Tibial nerve (tissue), 3 donors: Measurements from ENCODE around the gene UBFD1.

ENCODE experiments used
- POLR2A ChIP-seq, 2 donors: fragments of 450-650 bp; IDR thresholded peaks; one replicate each; pipeline ENCODE4 v1.6.1; 2017; ENCODE audit warnings: antibody characterized with exemption in 2 of 2, mild to moderate bottlenecking in 2 of 2, moderate library complexity in 2 of 2
- TF ChIP-seq, protein P1 (sequence below), 5 experiments: fragments of 200-600 bp in 3 of 5; fragments of 450-650 bp in 2 of 5; sonication (generic) in 3 of 5; IDR thresholded peaks; one replicate each; pipeline ENCODE4 v1.5.1; 2016 to 2019; ENCODE audit warnings: antibody characterized with exemption in 5 of 5, mild to moderate bottlenecking in 3 of 5, moderate library complexity in 2 of 5

DNA sequence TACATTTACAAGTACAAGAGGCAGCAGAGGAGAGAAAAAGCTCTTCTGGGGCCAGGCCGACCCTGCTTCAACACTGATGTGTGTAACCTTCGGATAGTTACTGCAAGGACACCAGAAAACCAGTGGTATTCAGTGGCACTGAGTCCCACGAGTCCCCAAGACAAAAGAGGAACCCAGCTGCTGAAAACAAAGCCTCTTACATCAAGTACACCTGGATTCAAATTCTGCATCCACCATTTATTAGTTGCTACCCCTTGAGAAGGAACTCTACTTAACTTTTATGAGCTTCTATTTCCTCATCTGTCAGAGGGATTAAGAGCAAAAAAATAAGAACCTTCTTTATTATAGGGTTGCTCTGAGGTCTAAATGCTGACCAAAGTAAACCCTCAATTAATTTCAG is 3.0 kb upstream of the UBFD1 start:
- TF ChIP-seq POLR2A (IDR thresholded peaks at IDR 0.05) = no peak
- TF ChIP-seq, protein P1, sequence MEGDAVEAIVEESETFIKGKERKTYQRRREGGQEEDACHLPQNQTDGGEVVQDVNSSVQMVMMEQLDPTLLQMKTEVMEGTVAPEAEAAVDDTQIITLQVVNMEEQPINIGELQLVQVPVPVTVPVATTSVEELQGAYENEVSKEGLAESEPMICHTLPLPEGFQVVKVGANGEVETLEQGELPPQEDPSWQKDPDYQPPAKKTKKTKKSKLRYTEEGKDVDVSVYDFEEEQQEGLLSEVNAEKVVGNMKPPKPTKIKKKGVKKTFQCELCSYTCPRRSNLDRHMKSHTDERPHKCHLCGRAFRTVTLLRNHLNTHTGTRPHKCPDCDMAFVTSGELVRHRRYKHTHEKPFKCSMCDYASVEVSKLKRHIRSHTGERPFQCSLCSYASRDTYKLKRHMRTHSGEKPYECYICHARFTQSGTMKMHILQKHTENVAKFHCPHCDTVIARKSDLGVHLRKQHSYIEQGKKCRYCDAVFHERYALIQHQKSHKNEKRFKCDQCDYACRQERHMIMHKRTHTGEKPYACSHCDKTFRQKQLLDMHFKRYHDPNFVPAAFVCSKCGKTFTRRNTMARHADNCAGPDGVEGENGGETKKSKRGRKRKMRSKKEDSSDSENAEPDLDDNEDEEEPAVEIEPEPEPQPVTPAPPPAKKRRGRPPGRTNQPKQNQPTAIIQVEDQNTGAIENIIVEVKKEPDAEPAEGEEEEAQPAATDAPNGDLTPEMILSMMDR (IDR thresholded peaks at IDR 0.05) = no peak
